ENCODE results near the gene FAM13A.

The FAM13A gene

GRCh38 chr4:88725143-88725542 is 331.8 kb downstream of the FAM13A start:
- H2AFZ ChIP-seq (ENCODE audit: low read length, unreplicated experiment) = no peak overlapping the region
- no peaks in the 10 kb centered on the region for H3K79me2 ChIP-seq (ENCODE audit: control insufficient read depth, insufficient read depth, low read length, unreplicated experiment)
- no peaks in the 10 kb centered on the region for H3K27me3 ChIP-seq (ENCODE audit: insufficient read depth, low read length)
- H3K36me3 ChIP-seq (ENCODE audit: insufficient read depth, low read length) = peaks cover 11% of the 10 kb centered on the region; the same call in 1 of the 2 replicates
- no peak overlapping the region for H3K4me3 ChIP-seq (ENCODE audit: low read depth, low read length)
- H3K4me1 ChIP-seq (ENCODE audit: control insufficient read depth, insufficient read depth, low read length, unreplicated experiment) = no peaks in the 10 kb centered on the region
- no peak overlapping the region for H3K27ac ChIP-seq (ENCODE audit: low read depth, low read length)

- no peak overlapping the region for H3K27ac ChIP-seq (ENCODE audit: low read depth, low read length)
- no peaks in the 10 kb centered on the region for H3K4me1 ChIP-seq (ENCODE audit: control insufficient read depth, insufficient read depth, low read length, unreplicated experiment)
- no peak overlapping the region for H2AFZ ChIP-seq (ENCODE audit: low read length, unreplicated experiment)
- H3K79me2 ChIP-seq (ENCODE audit: control insufficient read depth, insufficient read depth, low read length, unreplicated experiment) = no peaks in the 10 kb centered on the region
- no peak overlapping the region for H3K4me3 ChIP-seq (ENCODE audit: low read depth, low read length)
- H3K36me3 ChIP-seq (ENCODE audit: insufficient read depth, low read length) = peaks cover 10% of the 10 kb centered on the region; the same call in 1 of the 2 replicates
- no peaks in the 10 kb centered on the region for H3K27me3 ChIP-seq (ENCODE audit: insufficient read depth, low read length)
These were observed 332.6 kb downstream of the FAM13A start for GRCh38 chr4:88724406-88724805.

- H3K27me3 ChIP-seq (ENCODE audit: insufficient read depth, low read length) = no peaks in the 10 kb centered on the region
- H3K36me3 ChIP-seq (ENCODE audit: insufficient read depth, low read length) = peaks cover 13% of the 10 kb centered on the region
- no peaks in the 10 kb centered on the region for H3K79me2 ChIP-seq (ENCODE audit: control insufficient read depth, insufficient read depth, low read length, unreplicated experiment)
- no peaks in the 10 kb centered on the region for H3K4me1 ChIP-seq (ENCODE audit: control insufficient read depth, insufficient read depth, low read length, unreplicated experiment)
- no peak overlapping the region for H3K27ac ChIP-seq (ENCODE audit: low read depth, low read length)
- H2AFZ ChIP-seq (ENCODE audit: low read length, unreplicated experiment) = no peak overlapping the region
- H3K4me3 ChIP-seq (ENCODE audit: low read depth, low read length) = no peak overlapping the region
These were observed 334.2 kb downstream of the FAM13A start for GRCh38 chr4:88722828-88723227.

DNA sequence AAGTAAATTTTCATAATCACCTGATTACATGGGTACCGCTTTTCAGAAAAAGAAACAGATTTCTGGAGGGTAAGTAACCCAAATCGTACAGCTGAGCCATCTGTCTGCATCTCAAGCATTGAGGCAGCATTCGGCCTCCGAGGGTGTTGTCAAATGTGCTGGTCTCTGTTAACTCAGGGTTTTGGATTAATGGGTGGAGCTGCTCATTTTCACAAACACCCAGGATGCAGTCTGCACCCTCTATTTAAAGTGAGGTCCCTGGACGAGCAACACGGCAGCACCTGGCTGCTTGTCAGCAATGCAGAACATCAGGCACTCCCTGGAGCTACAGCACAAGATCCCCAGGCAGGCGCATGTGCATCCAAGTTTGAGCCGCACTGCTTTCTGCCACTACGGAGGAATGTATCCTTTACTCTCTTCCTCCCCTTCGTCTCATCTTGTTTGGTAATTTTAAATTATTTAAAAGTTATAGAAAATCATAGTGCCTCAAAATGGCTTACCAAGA is 334.7 kb downstream of the FAM13A start:
- H3K36me3 ChIP-seq (ENCODE audit: insufficient read depth, low read length) = peaks cover 18% of the 10 kb centered on the region

GRCh38 chr4:88720451-88721428 is 336.2 kb downstream of the FAM13A start:
- H3K27me3 ChIP-seq (ENCODE audit: insufficient read depth, low read length) = no peaks in the 10 kb centered on the region
- H3K36me3 ChIP-seq (ENCODE audit: insufficient read depth, low read length) = peaks cover 26% of the 10 kb centered on the region
- H3K79me2 ChIP-seq (ENCODE audit: control insufficient read depth, insufficient read depth, low read length, unreplicated experiment) = no peaks in the 10 kb centered on the region
- no peak overlapping the region for H3K27ac ChIP-seq (ENCODE audit: low read depth, low read length)
- H3K4me1 ChIP-seq (ENCODE audit: control insufficient read depth, insufficient read depth, low read length, unreplicated experiment) = no peaks in the 10 kb centered on the region
- H2AFZ ChIP-seq (ENCODE audit: low read length, unreplicated experiment) = no peak overlapping the region
- no peak overlapping the region for H3K4me3 ChIP-seq (ENCODE audit: low read depth, low read length)

More for the DNA sequence above, 334.7 kb downstream of the FAM13A start:
- Histone ChIP-seq H3K4me1 (ENCODE audit: control insufficient read depth, insufficient read depth, low read length, unreplicated experiment) (no peaks in the 10 kb centered on the region), H3K27ac (ENCODE audit: low read depth, low read length) (no peak overlapping the region), H3K79me2 (ENCODE audit: control insufficient read depth, insufficient read depth, low read length, unreplicated experiment) (no peaks in the 10 kb centered on the region), H2AFZ (ENCODE audit: low read length, unreplicated experiment) (no peak overlapping the region), H3K4me3 (ENCODE audit: low read depth, low read length) (no peak overlapping the region), H3K27me3 (ENCODE audit: insufficient read depth, low read length) (no peaks in the 10 kb centered on the region)

DNA sequence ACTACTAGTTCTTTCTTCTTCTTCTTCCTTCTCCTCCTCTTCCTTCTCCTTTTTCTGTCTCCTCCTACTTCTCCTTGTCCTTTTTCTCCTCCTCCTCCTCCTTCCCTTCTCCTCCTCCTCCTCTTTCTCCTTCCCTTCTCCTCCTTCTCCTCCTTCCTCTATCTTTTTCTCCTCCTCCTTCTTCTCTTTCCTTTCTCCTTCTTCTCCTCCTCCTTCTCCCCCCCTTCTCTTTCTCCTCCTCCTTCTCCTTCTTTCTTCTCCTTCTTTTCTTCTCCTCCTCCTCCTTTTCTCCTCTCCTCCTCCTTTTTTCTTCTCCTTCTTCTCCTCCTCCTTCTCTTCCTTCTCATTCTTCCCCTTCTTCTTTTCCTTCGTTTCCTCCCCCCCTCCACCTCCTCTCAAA is 337.6 kb downstream of the FAM13A start:
- peaks cover 26% of the 10 kb centered on the region for H3K36me3 ChIP-seq (ENCODE audit: insufficient read depth, low read length)
- no peaks in the 10 kb centered on the region for H3K4me1 ChIP-seq (ENCODE audit: control insufficient read depth, insufficient read depth, low read length, unreplicated experiment)
- no peak overlapping the region for H3K4me3 ChIP-seq (ENCODE audit: low read depth, low read length)
- H3K79me2 ChIP-seq (ENCODE audit: control insufficient read depth, insufficient read depth, low read length, unreplicated experiment) = no peaks in the 10 kb centered on the region
- no peaks in the 10 kb centered on the region for H3K27me3 ChIP-seq (ENCODE audit: insufficient read depth, low read length)
- no peak overlapping the region for H3K27ac ChIP-seq (ENCODE audit: low read depth, low read length)
- no peak overlapping the region for H2AFZ ChIP-seq (ENCODE audit: low read length, unreplicated experiment)

- Histone ChIP-seq H3K79me2 (ENCODE audit: control insufficient read depth, insufficient read depth, low read length, unreplicated experiment) (no peaks in the 10 kb centered on the region), H3K4me1 (ENCODE audit: control insufficient read depth, insufficient read depth, low read length, unreplicated experiment) (no peaks in the 10 kb centered on the region), H3K36me3 (ENCODE audit: insufficient read depth, low read length) (peaks cover 26% of the 10 kb centered on the region), H3K27me3 (ENCODE audit: insufficient read depth, low read length) (no peaks in the 10 kb centered on the region), H3K4me3 (ENCODE audit: low read depth, low read length) (no peak overlapping the region), H2AFZ (ENCODE audit: low read length, unreplicated experiment) (no peak overlapping the region), H3K27ac (ENCODE audit: low read depth, low read length) (no peak overlapping the region)
These were observed 338.9 kb downstream of the FAM13A start for GRCh38 chr4:88718098-88718497.

- H3K27me3 ChIP-seq (ENCODE audit: insufficient read depth, low read length) = no peaks in the 10 kb centered on the region
- H3K4me3 ChIP-seq (ENCODE audit: low read depth, low read length) = no peak overlapping the region
- no peak overlapping the region for H2AFZ ChIP-seq (ENCODE audit: low read length, unreplicated experiment)
- no peaks in the 10 kb centered on the region for H3K79me2 ChIP-seq (ENCODE audit: control insufficient read depth, insufficient read depth, low read length, unreplicated experiment)
- H3K4me1 ChIP-seq (ENCODE audit: control insufficient read depth, insufficient read depth, low read length, unreplicated experiment) = no peaks in the 10 kb centered on the region
- peaks cover 26% of the 10 kb centered on the region for H3K36me3 ChIP-seq (ENCODE audit: insufficient read depth, low read length)
- H3K27ac ChIP-seq (ENCODE audit: low read depth, low read length) = no peak overlapping the region
These were observed 343.2 kb downstream of the FAM13A start for GRCh38 chr4:88713782-88714181.

DNA sequence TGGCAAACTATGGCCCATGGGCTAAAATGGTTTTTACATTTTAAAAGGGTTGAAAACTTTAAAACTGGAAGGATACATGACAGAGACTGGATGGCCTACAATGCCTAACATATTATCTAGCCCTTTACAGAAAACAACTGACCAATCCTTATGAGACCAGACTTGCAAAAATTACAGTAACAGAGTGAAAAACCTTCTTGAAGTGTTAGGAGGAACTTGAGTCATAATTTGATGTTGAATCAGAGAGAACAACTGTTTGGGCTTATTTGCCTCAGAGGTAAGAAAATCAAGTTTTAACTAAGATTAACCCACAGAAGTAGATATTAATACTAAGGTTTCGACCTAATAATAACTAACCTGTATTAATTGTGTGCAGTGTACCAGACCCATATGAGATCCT is 347.0 kb downstream of the FAM13A start:
- no peaks in the 10 kb centered on the region for H3K79me2 ChIP-seq (ENCODE audit: control insufficient read depth, insufficient read depth, low read length, unreplicated experiment)
- H3K27ac ChIP-seq (ENCODE audit: low read depth, low read length) = no peak overlapping the region
- H3K27me3 ChIP-seq (ENCODE audit: insufficient read depth, low read length) = no peaks in the 10 kb centered on the region
- H2AFZ ChIP-seq (ENCODE audit: low read length, unreplicated experiment) = no peak overlapping the region
- peaks cover 6% of the 10 kb centered on the region; the same call in 1 of the 2 replicates for H3K36me3 ChIP-seq (ENCODE audit: insufficient read depth, low read length)
- no peak overlapping the region for H3K4me3 ChIP-seq (ENCODE audit: low read depth, low read length)
- peaks cover 16% of the 10 kb centered on the region for H3K4me1 ChIP-seq (ENCODE audit: control insufficient read depth, insufficient read depth, low read length, unreplicated experiment)

DNA sequence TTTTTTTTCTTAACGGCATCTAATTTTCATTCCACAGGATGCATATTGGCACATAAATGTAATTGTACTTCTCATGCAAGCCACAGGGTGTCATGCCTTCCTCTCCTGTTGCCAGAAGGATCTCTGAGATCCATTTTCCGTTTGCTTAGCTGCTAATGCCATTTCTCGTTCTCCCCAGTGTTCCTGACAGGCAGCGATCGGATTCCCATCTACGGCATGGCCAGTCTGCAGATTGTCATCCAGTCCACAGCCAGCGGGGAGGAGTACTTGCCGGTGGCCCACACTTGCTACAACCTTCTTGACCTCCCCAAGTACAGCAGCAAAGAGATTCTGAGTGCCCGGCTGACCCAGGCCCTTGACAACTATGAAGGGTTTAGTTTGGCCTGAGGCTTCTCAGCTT is 350.4 kb downstream of the FAM13A start:
- H3K27ac ChIP-seq (ENCODE audit: low read depth, low read length) = peak overlapping the region; percentile 26; the same call in 1 of the 2 replicates
- H3K79me2 ChIP-seq (ENCODE audit: control insufficient read depth, insufficient read depth, low read length, unreplicated experiment) = no peaks in the 10 kb centered on the region
- peak overlapping the region; percentile 76 for H2AFZ ChIP-seq (ENCODE audit: low read length, unreplicated experiment)
- no peaks in the 10 kb centered on the region for H3K36me3 ChIP-seq (ENCODE audit: insufficient read depth, low read length)
- no peak overlapping the region for H3K4me3 ChIP-seq (ENCODE audit: low read depth, low read length)
- H3K4me1 ChIP-seq (ENCODE audit: control insufficient read depth, insufficient read depth, low read length, unreplicated experiment) = peaks cover 16% of the 10 kb centered on the region
- H3K27me3 ChIP-seq (ENCODE audit: insufficient read depth, low read length) = no peaks in the 10 kb centered on the region

Data from ACC112 (cell line).